HepG2 (cell line): ENCODE data around the gene C1QTNF12. TPM values are rescaled to one million over a fixed set of nuclear protein-coding genes. Genes with fewer than 3 reads are reported as not detected.

ENCODE experiments used
- ATAC-seq: fragments of 200-7000 bp; cut with Tn5 transposase; 3 replicates; pipeline ENCODE4 v1.9.1; 2020; ENCODE audit warnings: mild to moderate bottlenecking, moderate library complexity
- BruUV-seq: library from RNA; stranded (reverse); fragments of 400-500 nt; replicated peaks from 2 replicates; lab custom pipeline; 2021; lab: Mats Ljungman, UMichigan
- CTCF ChIA-PET: fragments of 300-600 bp; formaldehyde crosslinking; extraction: SDS; loops from one replicate; lab custom pipeline; 2021; ENCODE audit warnings: low total read pairs, inconsistent platforms, low intra/inter-chr PET ratio; lab: Yijun Ruan, JAX
- POLR2A ChIA-PET: fragments of 350-600 bp; sonication (Branson Sonifier 250); formaldehyde crosslinking; loops from one replicate; lab custom pipeline; 2020; ENCODE audit warnings: antibody characterized with exemption, inconsistent platforms; lab: Yijun Ruan, JAX
- DNase-seq: peaks from one replicate; pipeline ENCODE4 v3.0.0-alpha.2; 2015; ENCODE audit warnings: low spot score
- FAIRE-seq: peaks from 3 replicates; lab custom pipeline; 2011; peaks lifted over from hg19 to GRCh38; lab: Jason Lieb, UNC
- H2AFZ ChIP-seq: one replicate; pipeline ENCODE4 v1.6.1; 2011; ENCODE audit warnings: low read length, inconsistent platforms
- H3K27ac ChIP-seq: fragments of 300-600 bp; 3 replicates; pipeline ENCODE4 v1.8.0; 2011; ENCODE audit warnings: mixed run types, mild to moderate bottlenecking, mixed read lengths, low read length, inconsistent platforms; ENCODE audit not compliant: insufficient read depth; ENCODE audit errors: extremely low read length
- H3K27me3 ChIP-seq, 2 experiments: fragments of 200-600 bp in 1 of 2; 2 replicates in 1 of 2; 3 replicates in 1 of 2; pipeline versions ENCODE4 v1.6.0 to v1.8.0; 2011; ENCODE audit warnings: low read length in 2 of 2, mild to moderate bottlenecking in 2 of 2, moderate library complexity in 2 of 2, inconsistent platforms in 1 of 2; ENCODE audit not compliant: insufficient read depth in 2 of 2, control insufficient read depth in 1 of 2
- H3K36me3 ChIP-seq, 2 experiments: fragments of 200-600 bp in 1 of 2; replicated peaks in 1 of 2; 2 replicates in 1 of 2; 3 replicates in 1 of 2; pipeline versions ENCODE4 v1.5.1 to v1.8.0; 2011; ENCODE audit warnings: low read length in 2 of 2, inconsistent platforms in 1 of 2; ENCODE audit not compliant: insufficient read depth in 2 of 2, control insufficient read depth in 1 of 2
- H3K4me1 ChIP-seq: 2 replicates; pipeline ENCODE4 v1.5.1; 2012; ENCODE audit warnings: low read length, inconsistent platforms; ENCODE audit not compliant: insufficient read depth
- H3K4me2 ChIP-seq: 2 replicates; pipeline ENCODE4 v1.6.0; 2011; ENCODE audit warnings: low read depth, low read length, inconsistent platforms
- H3K4me3 ChIP-seq, 3 experiments: fragments of 200-600 bp in 1 of 3; sonication (generic), shearing (Covaris generic) in 1 of 3; replicated peaks in 1 of 3; 2 replicates each; pipeline ENCODE4 v1.5.1; 2011 to 2016; ENCODE audit warnings: low read length in 3 of 3, inconsistent platforms in 2 of 3, low read depth in 2 of 3, mild to moderate bottlenecking in 2 of 3, control low read depth in 1 of 3, mixed read lengths in 1 of 3; ENCODE audit not compliant: insufficient read depth in 1 of 3
- H3K79me2 ChIP-seq: one replicate; pipeline ENCODE4 v1.6.1; 2011; ENCODE audit warnings: low read length, inconsistent platforms; ENCODE audit not compliant: insufficient read depth
- H3K9ac ChIP-seq: 2 replicates; pipeline ENCODE4 v1.6.0; 2011; ENCODE audit warnings: mild to moderate bottlenecking, low read depth, low read length, inconsistent platforms; ENCODE audit not compliant: insufficient read depth
- H3K9me3 ChIP-seq: 2 replicates; pipeline ENCODE4 v1.5.1; 2012; ENCODE audit warnings: mild to moderate bottlenecking, low read length
- H4K20me1 ChIP-seq: 2 replicates; pipeline ENCODE4 v1.6.0; 2011; ENCODE audit warnings: inconsistent platforms, mild to moderate bottlenecking, low read length, moderate library complexity; ENCODE audit not compliant: insufficient read depth
- E2F5 ChIP-seq: sonication (generic); formaldehyde crosslinking; conservative IDR thresholded peaks from 2 replicates; pipeline ENCODE4 v1.4.0; 2020; ENCODE audit warnings: missing genetic modification reagents
- HNRNPL ChIP-seq: fragments of 200-400 bp; formaldehyde crosslinking; IDR thresholded peaks from 2 replicates; pipeline ENCODE4 v1.6.1; 2017; ENCODE audit warnings: mild to moderate bottlenecking, low read depth, low read length
- ISL2 ChIP-seq: sonication (generic); formaldehyde crosslinking; IDR thresholded peaks from 2 replicates; pipeline ENCODE4 v1.5.0; 2020; ENCODE audit warnings: missing genetic modification reagents
- MIXL1 ChIP-seq: IDR thresholded peaks from 2 replicates; pipeline ENCODE4 v1.6.1; 2016
- NFRKB ChIP-seq: fragments of 450-650 bp; IDR thresholded peaks from 2 replicates; pipeline ENCODE4 v1.6.1; 2017
- PAF1 ChIP-seq: IDR thresholded peaks from 2 replicates; pipeline ENCODE4 v1.6.1; 2016; ENCODE audit warnings: missing genetic modification reagents, missing compliant biosample characterization
- PHF8 ChIP-seq: sonication (generic); formaldehyde crosslinking; IDR thresholded peaks from 2 replicates; pipeline ENCODE4 v1.5.0; 2020; ENCODE audit warnings: missing genetic modification reagents
- REL ChIP-seq: sonication (generic); formaldehyde crosslinking; conservative IDR thresholded peaks from 2 replicates; pipeline ENCODE4 v1.8.0; 2022; ENCODE audit warnings: mild to moderate bottlenecking, missing genetic modification reagents, moderate library complexity
- ZBTB2 ChIP-seq: sonication (generic); formaldehyde crosslinking; IDR thresholded peaks from 2 replicates; pipeline ENCODE4 v1.8.0; 2022; ENCODE audit warnings: low read depth, missing genetic modification reagents
- ZNF891 ChIP-seq: sonication (generic); formaldehyde crosslinking; IDR thresholded peaks from 2 replicates; pipeline ENCODE4 v1.5.0; 2020; ENCODE audit warnings: mild to moderate bottlenecking, missing genetic modification reagents
- WGBS: methylation state at CpG from one replicate; pipeline ENCODE4 v1.1.6; 2017; ENCODE audit warnings: low lambda C conversion rate; 5-methylcytosine and 5-hydroxymethylcytosine counted together
- in situ Hi-C: cut with HindIII; loops from 2 replicates; pipeline ENCODE4 v1.10.0; 2017; ENCODE audit warnings: low pct_unique_long_range_greater_than_20kb; ENCODE audit not compliant: extremely low pct_ligation_motif_present
- intact Hi-C: fragments of 100-400 bp; cut with micrococcal nuclease; formaldehyde crosslinking; loops from one replicate; pipeline ENCODE4 v1.10.0; 2022; ENCODE audit not compliant: unreplicated experiment
- polyA plus RNA-seq, 8 experiments: library from polyadenylated mRNA; depleted of rRNA in 3 of 8; stranded (reverse) in 7 of 8; unstranded in 1 of 8; fragments of >200 nt; fragmentation: Illumina TruSeq in 4 of 8; extraction: Trizol in 4 of 8; gene quantifications; 2 replicates each; pipeline versions ENCODE4 v1.2.1 to v1.2.3, GENCODE V29; 2011 to 2016; ENCODE audit warnings: low read depth in 4 of 8, missing spikeins in 1 of 8, mixed read lengths in 1 of 8; ENCODE audit not compliant: insufficient read depth in 1 of 8
- total RNA-seq, 5 experiments: library from RNA; depleted of rRNA; stranded (reverse); fragments of >200 nt; fragmentation: Illumina TruSeq; extraction: Trizol; gene quantifications; 2 replicates each; pipeline ENCODE4 v1.2.3, GENCODE V29; 2016; ENCODE audit warnings: low read depth in 1 of 5
- TF ChIP-seq, protein P1 (sequence below): sonication (generic); formaldehyde crosslinking; IDR thresholded peaks from 2 replicates; pipeline ENCODE4 v1.5.0; 2020; ENCODE audit warnings: mild to moderate bottlenecking, missing genetic modification reagents

Gene C1QTNF12
- total and polyA plus RNA-seq, 2 of the 13 experiments (the other 11 are each of a cell fraction or from before 2014, with no cell fraction given), result 0.18 to 0.64 TPM

GRCh38 chr1:1285102-1285571 is 38.6 kb upstream of the C1QTNF12 start:
- in situ Hi-C loops, result no loop called here
- Histone ChIP-seq H3K79me2 (no peaks in the 10 kb centered on the region), H2AFZ (no peak overlapping the region), H3K9me3 (no peaks in the 10 kb centered on the region), H3K27me3 (peaks cover 0 to 2% of the 10 kb centered on the region in 2 experiments; a peak in 1 of 5 replicates), H3K36me3 (no peaks in the 10 kb centered on the region), H3K9ac (no peak overlapping the region), H3K4me2 (peak overlapping the region; percentile 58; the same call in 1 of the 2 replicates), H4K20me1 (no peaks in the 10 kb centered on the region), H3K4me3 (no peak overlapping the region; a peak in 1 of 6 replicates), H3K27ac (no peak overlapping the region), H3K4me1 (peaks cover 54% of the 10 kb centered on the region)
- no TSS peak for BruUV-seq
- FAIRE-seq (no peak), ATAC-seq (peak; percentile 2), DNase-seq (no peak)
- ChIA-PET CTCF (no interaction called here), POLR2A (no interaction called here)
- 40% methylated on average over 3 of the region's 22 CpGs for WGBS
- intact Hi-C loops, result no loop called here
- TF ChIP-seq PHF8 (CRISPR knock-in tag) (peak; percentile 28; the same call in 1 of the 2 replicates), HNRNPL (0 out of 2 replicates have a peak, but pooled peaks have one; percentile 22), ZBTB2 (CRISPR knock-in tag) (no peak)

- H3K4me1 ChIP-seq, result peaks cover 54% of the 10 kb centered on the region
- H3K9ac ChIP-seq, result no peak overlapping the region
- WGBS, result 74% methylated on average over 10 of the region's 32 CpGs
- no peaks in the 10 kb centered on the region for H3K36me3 ChIP-seq
- ChIA-PET POLR2A (no interaction called here), CTCF (no interaction called here)
- H3K79me2 ChIP-seq, result no peaks in the 10 kb centered on the region
- H3K4me2 ChIP-seq, result no peak overlapping the region
- H3K4me3 ChIP-seq, result no peak overlapping the region
- H2AFZ ChIP-seq, result no peak overlapping the region
- in situ Hi-C loops (no loop called here), intact Hi-C loops (no loop called here)
- BruUV-seq, result no TSS peak
- FAIRE-seq (no peak), DNase-seq (no peak), ATAC-seq (no peak)
- peaks cover 0 to 2% of the 10 kb centered on the region in 2 experiments; a peak in 1 of 5 replicates for H3K27me3 ChIP-seq
- no peaks in the 10 kb centered on the region for H4K20me1 ChIP-seq
- H3K9me3 ChIP-seq, result no peaks in the 10 kb centered on the region
- H3K27ac ChIP-seq, result no peak overlapping the region
- TF ChIP-seq, protein P1, sequence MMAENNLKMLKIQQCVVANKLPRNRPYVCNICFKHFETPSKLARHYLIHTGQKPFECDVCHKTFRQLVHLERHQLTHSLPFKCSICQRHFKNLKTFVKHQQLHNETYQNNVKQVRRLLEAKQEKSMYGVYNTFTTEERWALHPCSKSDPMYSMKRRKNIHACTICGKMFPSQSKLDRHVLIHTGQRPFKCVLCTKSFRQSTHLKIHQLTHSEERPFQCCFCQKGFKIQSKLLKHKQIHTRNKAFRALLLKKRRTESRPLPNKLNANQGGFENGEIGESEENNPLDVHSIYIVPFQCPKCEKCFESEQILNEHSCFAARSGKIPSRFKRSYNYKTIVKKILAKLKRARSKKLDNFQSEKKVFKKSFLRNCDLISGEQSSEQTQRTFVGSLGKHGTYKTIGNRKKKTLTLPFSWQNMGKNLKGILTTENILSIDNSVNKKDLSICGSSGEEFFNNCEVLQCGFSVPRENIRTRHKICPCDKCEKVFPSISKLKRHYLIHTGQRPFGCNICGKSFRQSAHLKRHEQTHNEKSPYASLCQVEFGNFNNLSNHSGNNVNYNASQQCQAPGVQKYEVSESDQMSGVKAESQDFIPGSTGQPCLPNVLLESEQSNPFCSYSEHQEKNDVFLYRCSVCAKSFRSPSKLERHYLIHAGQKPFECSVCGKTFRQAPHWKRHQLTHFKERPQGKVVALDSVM (CRISPR knock-in tag), result no peak
- TF ChIP-seq ZNF891 (peak; percentile 5; the same call in 1 of the 2 replicates), E2F5 (CRISPR knock-in tag) (no peak), MIXL1 (CRISPR knock-in tag) (no peak), NFRKB (no peak), REL (CRISPR knock-in tag) (no peak), ISL2 (CRISPR knock-in tag) (no peak), PAF1 (CRISPR knock-in tag) (no peak)
Observed at GRCh38 chr1:1284221-1285101, 37.9 kb upstream of the C1QTNF12 start.
